CD4-positive, alpha-beta T cell treated with Interleukin-21 for 1 hour (primary cell): ENCODE results near the gene JPH2.
"Not testable (repeated sequence)": the region's sequence is repeated elsewhere in the genome, so short reads cannot be mapped to it uniquely, and the experiment has no call there.

Source experiments
- DNase-seq: peaks from one replicate; pipeline ENCODE4 v3.0.0-alpha.2; 2020

The JPH2 gene

GRCh38 chr20:44153636-44154043, 33.3 kb downstream of the JPH2 start:
- DNase-seq, result peak; percentile 59

GRCh38 chr20:44151621-44152416, 35.2 kb downstream of the JPH2 start:
- no peak for DNase-seq

GRCh38 chr20:44146272-44146671, 40.7 kb downstream of the JPH2 start:
- no peak for DNase-seq

- no peak for DNase-seq
Observed at GRCh38 chr20:44145131-44145775, 41.7 kb downstream of the JPH2 start.

- DNase-seq, result no peak
Observed at GRCh38 chr20:44143936-44144335, 43.1 kb downstream of the JPH2 start.

- no peak for DNase-seq
Observed at GRCh38 chr20:44142413-44142812, 44.6 kb downstream of the JPH2 start.

GRCh38 chr20:44141873-44142272, 45.1 kb downstream of the JPH2 start:
- no peak for DNase-seq

GRCh38 chr20:44138867-44139266, 48.1 kb downstream of the JPH2 start:
- no peak for DNase-seq

- DNase-seq, result no peak
Observed at GRCh38 chr20:44137266-44137801, 49.7 kb downstream of the JPH2 start.

- no peak for DNase-seq
Observed at GRCh38 chr20:44136579-44137265, 50.3 kb downstream of the JPH2 start.

- no peak for DNase-seq
Observed at GRCh38 chr20:44135417-44136204, 51.4 kb downstream of the JPH2 start.

- no peak for DNase-seq
Observed at GRCh38 chr20:44135012-44135412, 52.0 kb downstream of the JPH2 start.

GRCh38 chr20:44133424-44133823, 53.6 kb downstream of the JPH2 start:
- DNase-seq, result no peak

- no peak for DNase-seq
Observed at GRCh38 chr20:44131704-44132103, 55.3 kb downstream of the JPH2 start.

- no peak for DNase-seq
Observed at GRCh38 chr20:44129911-44130718, 56.9 kb downstream of the JPH2 start.

- not testable (repeated sequence) for DNase-seq
Observed at GRCh38 chr20:44129300-44129699, 57.7 kb downstream of the JPH2 start.

GRCh38 chr20:44126445-44126844, 60.5 kb downstream of the JPH2 start:
- no peak for DNase-seq

GRCh38 chr20:44125332-44126127, 61.5 kb downstream of the JPH2 start:
- no peak for DNase-seq

- no peak for DNase-seq
Observed at GRCh38 chr20:44123874-44124535, 63.0 kb downstream of the JPH2 start.

GRCh38 chr20:44123251-44123650, 63.7 kb downstream of the JPH2 start:
- no peak for DNase-seq
